ENCODE results near the gene SSX4B. TPM values are rescaled to one million over a fixed set of nuclear protein-coding genes. Genes with fewer than 3 reads are reported as not detected.
"Not testable (repeated sequence)": the region's sequence is repeated elsewhere in the genome, so short reads cannot be mapped to it uniquely, and the experiment has no call there.

The SSX4B gene, protein sequence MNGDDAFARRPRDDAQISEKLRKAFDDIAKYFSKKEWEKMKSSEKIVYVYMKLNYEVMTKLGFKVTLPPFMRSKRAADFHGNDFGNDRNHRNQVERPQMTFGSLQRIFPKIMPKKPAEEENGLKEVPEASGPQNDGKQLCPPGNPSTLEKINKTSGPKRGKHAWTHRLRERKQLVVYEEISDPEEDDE
- total RNA-seq (1 to 10 TPM in 1 of 2 donors, not detected in 1; 3.8 TPM), polyA plus RNA-seq (ENCODE audit: insufficient read depth, low read depth, low replicate concordance) (not detected)
- long read RNA-seq, donor 1: 0 reads
- long read RNA-seq, donor 2: 0 reads

- H3K36me3 ChIP-seq (ENCODE audit: low read depth, missing control alignments); H3K4me3 ChIP-seq; intact Hi-C loops (cut with DNase I; ENCODE audit: low total_unique reads); H3K27me3 ChIP-seq; H3K9me3 ChIP-seq; DNase-seq; H3K4me1 ChIP-seq; H3K27ac ChIP-seq: not testable (repeated sequence)
- WGBS, 2 donors: no CpG with 5 or more reads among the region's 15 CpGs
Observed at GRCh38 chrX:48411860-48412259, at the start of gene SSX4B. Gene SSX4B (minus strand): TSS chrX:48411960. CDS start chrX:48411372, 588 bp downstream.

GRCh38 chrX:48460606-48461005 lies 48.8 kb upstream of the SSX4B start:
- no peak for TF ChIP-seq POLR2A (IDR thresholded peaks at IDR 0.05)
- TF ChIP-seq CTCF (IDR thresholded peaks at IDR 0.05): no peak
- H3K4me1 ChIP-seq: no peaks in the 10 kb centered on the region
- no peak overlapping the region for H3K27ac ChIP-seq
- intact Hi-C loops (cut with DNase I; ENCODE audit: low total_unique reads): no loop called here
- WGBS, 2 donors: 95 to 100% methylated on average over 1 to 10 of the region's 11 CpGs
- no peaks in the 10 kb centered on the region for H3K9me3 ChIP-seq
- H3K36me3 ChIP-seq (ENCODE audit: low read depth, missing control alignments): no peaks in the 10 kb centered on the region
- H3K4me3 ChIP-seq: no peak overlapping the region
- H3K27me3 ChIP-seq: no peaks in the 10 kb centered on the region
- DNase-seq: no peak

DNA sequence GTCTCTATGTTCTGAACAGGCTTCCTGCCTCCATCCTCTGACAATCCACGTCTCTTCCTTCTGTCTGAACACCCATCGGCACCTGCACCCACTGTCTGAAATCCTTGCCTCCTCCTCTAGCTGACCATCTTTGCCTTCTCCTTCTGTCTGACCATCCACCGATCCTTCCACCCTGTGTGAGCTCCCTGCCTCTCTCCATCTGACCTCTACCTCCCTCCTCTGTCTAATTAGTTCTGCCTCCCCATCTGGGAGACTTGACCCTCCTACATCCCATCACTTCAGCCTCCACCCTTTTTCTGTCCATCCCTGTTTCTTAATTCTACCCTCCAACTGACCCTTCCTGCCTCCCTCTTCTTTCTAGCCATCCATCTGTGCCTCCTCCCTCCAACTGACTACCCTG lies 48.3 kb upstream of the SSX4B start:
- no peak for DNase-seq
- Histone ChIP-seq H3K9me3 (no peaks in the 10 kb centered on the region), H3K27ac (no peak overlapping the region), H3K36me3 (ENCODE audit: low read depth, missing control alignments) (no peaks in the 10 kb centered on the region), H3K4me1 (no peaks in the 10 kb centered on the region), H3K4me3 (no peak overlapping the region), H3K27me3 (no peaks in the 10 kb centered on the region)
- WGBS, 2 donors: 96 to 98% methylated on average over 3 of the region's 3 CpGs
- no peak for TF ChIP-seq CTCF (IDR thresholded peaks at IDR 0.05)
- TF ChIP-seq POLR2A (IDR thresholded peaks at IDR 0.05): no peak
- intact Hi-C loops (cut with DNase I; ENCODE audit: low total_unique reads): no loop called here

- no peak for DNase-seq
- TF ChIP-seq CTCF (IDR thresholded peaks at IDR 0.05): no peak
- TF ChIP-seq POLR2A (IDR thresholded peaks at IDR 0.05): no peak
- Histone ChIP-seq H3K27me3 (no peaks in the 10 kb centered on the region), H3K27ac (no peak overlapping the region), H3K9me3 (no peaks in the 10 kb centered on the region), H3K4me3 (no peak overlapping the region), H3K36me3 (ENCODE audit: low read depth, missing control alignments) (no peaks in the 10 kb centered on the region), H3K4me1 (no peaks in the 10 kb centered on the region)
- intact Hi-C loops (cut with DNase I; ENCODE audit: low total_unique reads): no loop called here
- WGBS, 2 donors: 97 to 100% methylated on average over 1 to 6 of the region's 6 CpGs
Observed at GRCh38 chrX:48459483-48459882, 47.7 kb upstream of the SSX4B start.

DNA sequence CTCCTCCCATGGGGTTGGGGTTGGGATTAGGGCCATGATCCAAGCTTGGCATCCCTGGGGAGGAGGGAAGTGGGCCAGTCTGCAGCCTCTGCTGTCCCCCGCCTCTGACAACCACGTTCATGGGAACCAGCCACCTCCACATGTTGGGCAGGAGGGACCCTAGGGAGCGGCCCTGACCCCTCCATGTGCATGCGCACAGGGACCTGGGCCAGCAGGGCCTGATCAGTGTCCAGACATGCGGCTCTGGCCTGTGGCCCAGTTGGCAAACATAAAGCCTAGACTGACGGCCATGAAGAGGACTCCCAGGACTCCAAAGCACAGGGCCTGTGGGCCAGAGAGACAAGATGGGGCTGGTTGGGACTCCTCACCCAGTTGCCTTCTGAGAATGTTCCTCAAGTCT lies 47.0 kb upstream of the SSX4B start:
- H3K36me3 ChIP-seq (ENCODE audit: low read depth, missing control alignments): no peaks in the 10 kb centered on the region
- no peaks in the 10 kb centered on the region for H3K9me3 ChIP-seq
- no peak for TF ChIP-seq CTCF (IDR thresholded peaks at IDR 0.05)
- TF ChIP-seq POLR2A (IDR thresholded peaks at IDR 0.05): no peak
- H3K4me1 ChIP-seq: no peaks in the 10 kb centered on the region
- intact Hi-C loops (cut with DNase I; ENCODE audit: low total_unique reads): no loop called here
- DNase-seq: no peak
- H3K27me3 ChIP-seq: no peaks in the 10 kb centered on the region
- WGBS, 2 donors: 47% methylated on average over 6 of the region's 6 CpGs; no CpG with 5 or more reads in 1 of the 2 donors
- no peak overlapping the region for H3K27ac ChIP-seq
- H3K4me3 ChIP-seq: no peak overlapping the region
